Measurements from ENCODE around the gene RNLS. TPM values are rescaled to one million over a fixed set of nuclear protein-coding genes. Genes with fewer than 3 reads are reported as not detected.
A peak's percentile ranks its signal among the peaks of the same experiment; 100 is the strongest.

Gene RNLS
- total and polyA plus RNA-seq, 8 donors, result 2.5 to 6.4 (median 5.9) TPM

DNA sequence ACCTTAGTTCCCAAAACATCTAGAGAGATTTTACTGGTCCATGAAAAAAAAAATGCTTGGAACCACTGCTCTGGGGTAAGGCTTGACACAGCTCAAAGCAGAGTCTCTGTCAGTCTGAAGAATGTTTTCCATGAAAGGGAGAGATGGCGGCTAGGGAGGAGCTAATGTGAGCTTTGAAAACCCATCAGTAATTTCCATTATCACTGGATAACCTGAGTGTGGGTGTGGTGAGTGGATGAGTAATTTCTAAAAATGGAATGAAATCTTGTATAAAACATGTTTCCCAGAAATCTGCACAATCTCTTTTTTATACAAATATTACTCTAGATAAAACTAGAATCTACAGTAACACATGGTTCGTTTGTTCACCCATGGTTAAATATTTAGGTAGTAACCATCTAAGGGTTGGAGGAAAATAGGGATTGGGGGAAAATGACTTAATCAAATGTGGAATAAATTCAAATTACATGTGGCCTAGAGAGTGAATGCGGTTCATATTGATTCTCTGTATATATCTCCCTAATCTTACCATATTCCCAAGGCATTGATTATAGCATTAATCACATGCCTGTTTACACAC, 289.4 kb downstream of the RNLS start:
- peak overlapping the region in 1 of 4 donors; percentile 62 for H3K27ac ChIP-seq
- intact Hi-C loops (cut with DNase I), result no loop called here
- H3K36me3 ChIP-seq, result no peaks in the 10 kb centered on the region
- no peak for TF ChIP-seq CTCF (IDR thresholded peaks at IDR 0.05)
- WGBS, 2 donors, result 50 to 56% methylated on average over 3 of the region's 3 CpGs
- DNase-seq, result no peak
- no peaks in the 10 kb centered on the region for H3K9me3 ChIP-seq
- no peaks in the 10 kb centered on the region for H3K27me3 ChIP-seq
- no peak for FAIRE-seq
- H3K4me3 ChIP-seq, result no peak overlapping the region
- ATAC-seq, result peak; percentile 35 to 70 (median 68)
- peaks cover 0 to 33% (median 0%) of the 10 kb centered on the region in 3 donors for H3K4me1 ChIP-seq

- TF ChIP-seq CTCF (IDR thresholded peaks at IDR 0.05), result no peak
- no peak for FAIRE-seq
- no peaks in the 10 kb centered on the region for H3K9me3 ChIP-seq
- H3K27me3 ChIP-seq, result no peaks in the 10 kb centered on the region
- 53 to 61% methylated on average over 1 of the region's 1 CpG for WGBS, 2 donors
- no peak for DNase-seq
- H3K27ac ChIP-seq, result peak overlapping the region in 1 of 4 donors; percentile 62
- ATAC-seq, result peak in 2 of 4 donors; percentile 34 to 35
- intact Hi-C loops (cut with DNase I), result no loop called here
- H3K4me3 ChIP-seq, result no peak overlapping the region
- H3K36me3 ChIP-seq, result no peaks in the 10 kb centered on the region
- H3K4me1 ChIP-seq, result peaks cover 0 to 33% (median 0%) of the 10 kb centered on the region in 3 donors
These were observed 290.0 kb downstream of the RNLS start for GRCh38 chr10:88293073-88293472.

GRCh38 chr10:88292185-88292514, 291.0 kb downstream of the RNLS start:
- ATAC-seq (no peak), FAIRE-seq (no peak), DNase-seq (no peak)
- no peaks in the 10 kb centered on the region for H3K27me3 ChIP-seq
- H3K9me3 ChIP-seq, result no peaks in the 10 kb centered on the region
- peaks cover 0 to 33% (median 0%) of the 10 kb centered on the region in 3 donors for H3K4me1 ChIP-seq
- intact Hi-C loops (cut with DNase I), result no loop called here
- TF ChIP-seq CTCF (IDR thresholded peaks at IDR 0.05), result no peak
- peak overlapping the region in 1 of 4 donors; percentile 62 for H3K27ac ChIP-seq
- no peak overlapping the region for H3K4me3 ChIP-seq
- H3K36me3 ChIP-seq, result no peaks in the 10 kb centered on the region

DNA sequence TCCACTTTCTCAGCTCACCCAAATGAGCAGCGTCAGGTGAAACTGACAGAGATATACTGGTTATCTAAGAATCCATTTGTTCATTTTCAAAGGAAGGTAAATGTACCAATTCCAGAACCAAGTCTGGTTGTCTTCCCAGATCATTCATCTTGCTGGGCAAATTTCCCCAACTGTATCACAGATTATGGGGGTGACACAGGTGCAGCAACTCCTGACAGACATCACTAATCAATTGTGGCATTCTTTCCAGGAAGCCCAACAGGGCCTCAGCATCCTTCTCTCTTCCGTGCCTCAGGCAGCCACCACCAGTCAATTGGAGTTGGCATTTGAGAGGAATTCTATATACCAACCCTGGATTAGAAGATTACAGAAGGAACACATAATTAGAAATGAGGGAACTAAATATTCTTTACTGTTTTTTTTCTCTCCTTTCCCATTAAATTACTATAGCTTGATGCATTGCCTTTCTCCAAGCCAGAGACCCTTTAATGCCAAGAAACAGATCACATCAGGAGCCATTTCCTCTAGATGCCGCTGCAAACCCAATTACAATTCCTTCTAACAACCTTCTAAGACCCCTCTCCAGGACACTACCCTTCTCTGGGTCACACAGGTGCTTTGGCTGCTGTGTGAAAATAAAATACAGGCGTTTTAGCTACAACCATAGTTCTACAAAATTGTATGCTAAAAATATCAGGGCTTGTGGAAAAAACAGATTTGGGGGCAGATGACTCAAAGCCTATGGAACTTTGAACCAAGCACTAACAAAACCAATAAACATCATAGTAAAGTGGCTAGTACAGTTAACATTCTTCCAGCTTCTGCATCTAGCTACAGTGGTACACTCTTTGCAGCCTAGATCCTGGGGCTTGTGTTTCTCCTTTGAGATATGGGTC, 291.6 kb downstream of the RNLS start:
- Histone ChIP-seq H3K27ac (peak overlapping the region in 1 of 4 donors; percentile 57), H3K4me1 (peaks cover 0 to 33% (median 0%) of the 10 kb centered on the region in 3 donors), H3K36me3 (no peaks in the 10 kb centered on the region), H3K4me3 (no peak overlapping the region), H3K9me3 (no peaks in the 10 kb centered on the region), H3K27me3 (no peaks in the 10 kb centered on the region)
- TF ChIP-seq CTCF (IDR thresholded peaks at IDR 0.05), result no peak
- intact Hi-C loops (cut with DNase I), result no loop called here
- peak in 3 of 4 donors; percentile 43 to 54 (median 52) for ATAC-seq
- peak in 1 of 6 donors; percentile 9 for DNase-seq
- FAIRE-seq, result no peak
- WGBS, 2 donors, result 63 to 66% methylated on average over 4 of the region's 4 CpGs

DNA sequence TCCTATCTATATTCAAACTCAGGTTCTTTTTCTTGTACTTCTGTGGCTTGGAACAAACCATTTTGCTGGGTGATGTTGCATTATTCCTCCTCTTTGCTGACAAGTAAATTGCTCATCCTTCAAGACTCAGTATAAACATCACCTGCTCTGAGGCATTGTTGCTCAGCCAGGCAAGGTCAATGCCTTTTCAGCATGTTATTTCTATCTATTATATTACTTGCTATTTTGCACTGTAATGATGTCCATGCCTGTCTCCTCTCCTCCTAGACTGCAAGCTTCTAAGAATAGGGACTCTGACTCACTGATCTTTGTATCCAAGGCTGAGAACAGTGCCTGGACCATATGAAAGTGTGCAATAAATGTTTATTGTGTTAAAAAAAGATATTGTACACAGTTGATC, 293.8 kb downstream of the RNLS start:
- no peak for ATAC-seq
- H3K9me3 ChIP-seq, result no peaks in the 10 kb centered on the region
- intact Hi-C loops (cut with DNase I), result no loop called here
- no peak overlapping the region for H3K27ac ChIP-seq
- no peak for TF ChIP-seq CTCF (IDR thresholded peaks at IDR 0.05)
- DNase-seq, result no peak
- no peak overlapping the region for H3K4me3 ChIP-seq
- no peak for FAIRE-seq
- no peaks in the 10 kb centered on the region for H3K36me3 ChIP-seq
- H3K4me1 ChIP-seq, result peaks cover 0 to 27% (median 0%) of the 10 kb centered on the region in 3 donors
- no peaks in the 10 kb centered on the region for H3K27me3 ChIP-seq
